ENCODE data around the gene DSCAML1.
"Not testable (repeated sequence)": the region's sequence is repeated elsewhere in the genome, so short reads cannot be mapped to it uniquely, and the experiment has no call there.

The DSCAML1 gene

DNA sequence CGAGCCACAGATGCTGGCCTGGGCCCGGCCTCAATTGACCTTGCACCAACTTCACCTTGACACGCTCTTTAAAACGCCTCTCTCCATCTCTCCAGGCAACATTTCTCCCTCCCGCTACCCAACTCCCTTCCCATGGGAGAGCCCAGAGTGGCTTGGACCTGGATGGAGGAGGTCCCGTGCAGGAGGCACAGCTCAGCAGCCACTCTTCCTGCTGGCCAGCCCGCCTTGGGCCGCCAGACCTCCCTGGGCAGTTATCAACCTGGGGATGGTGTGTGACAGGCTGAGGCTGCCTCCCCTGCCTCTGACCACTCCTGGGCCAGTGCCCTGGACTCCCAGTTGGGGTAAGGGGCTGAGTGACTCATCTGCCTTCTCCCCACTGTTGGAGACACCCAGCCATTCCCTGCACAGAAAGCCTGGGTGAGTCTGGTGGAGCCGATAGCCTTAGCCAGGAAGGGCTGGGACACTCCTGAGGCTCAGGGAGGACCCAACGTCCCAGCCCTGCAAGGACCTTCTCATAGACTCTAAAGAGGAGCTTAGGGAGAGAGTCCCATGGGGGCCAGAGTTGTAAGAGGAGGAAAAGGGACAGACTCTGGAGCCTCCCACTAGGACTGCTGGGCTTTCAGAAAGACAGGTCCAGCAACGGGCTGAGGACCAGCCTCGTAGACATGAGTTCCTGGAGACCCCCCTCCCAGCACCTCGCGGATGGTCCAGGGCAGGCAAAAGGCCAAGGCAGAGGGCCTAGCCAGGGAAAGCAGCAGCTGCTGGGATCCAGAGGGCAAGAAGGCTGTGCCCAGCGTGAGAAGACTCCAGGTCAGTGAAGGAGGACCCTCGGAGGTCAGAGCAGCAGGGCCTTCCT is 337.7 kb downstream of the DSCAML1 start:
- DNase-seq = no peak

DNA sequence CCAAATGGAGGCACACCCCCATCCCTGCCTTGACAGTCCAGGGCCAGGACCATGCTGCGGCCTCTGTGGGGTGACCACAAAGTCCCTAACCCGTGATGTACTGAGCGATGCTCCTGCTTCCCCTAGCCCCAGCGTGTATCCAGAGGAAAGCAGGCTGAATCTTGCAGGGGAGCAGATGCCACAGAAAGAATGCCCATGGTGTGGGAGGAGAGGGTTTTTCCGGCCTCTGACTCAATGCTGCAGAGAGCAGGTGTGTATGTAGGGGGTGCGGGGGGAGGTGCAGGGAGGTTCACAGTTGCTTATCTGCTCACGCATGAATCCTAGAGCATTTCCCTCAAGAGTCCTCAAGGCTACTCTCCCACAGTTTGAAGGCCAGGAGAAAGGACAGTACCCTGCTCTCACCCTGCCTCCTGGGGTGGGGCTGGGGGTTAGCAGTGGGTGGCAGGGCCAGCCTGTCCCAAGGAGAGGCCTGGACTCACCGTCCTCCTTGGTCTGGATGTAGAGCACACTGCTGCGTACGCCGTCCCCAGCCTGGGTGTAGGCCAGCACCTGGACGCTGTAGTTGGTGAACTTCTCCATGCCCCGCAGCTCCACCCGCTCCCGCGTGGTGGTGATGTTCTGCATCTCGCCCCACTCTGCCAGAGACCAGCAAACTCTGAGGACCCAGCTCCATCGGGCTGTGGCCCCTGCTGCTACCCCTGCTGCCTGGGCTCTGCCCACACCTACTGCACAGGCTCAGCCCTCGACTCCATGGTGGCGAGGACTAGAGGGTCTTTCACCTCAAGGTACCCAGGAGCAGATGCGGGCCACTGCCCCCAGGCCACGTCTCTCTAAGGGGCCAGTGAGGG is 338.5 kb downstream of the DSCAML1 start:
- DNase-seq = no peak

DNA sequence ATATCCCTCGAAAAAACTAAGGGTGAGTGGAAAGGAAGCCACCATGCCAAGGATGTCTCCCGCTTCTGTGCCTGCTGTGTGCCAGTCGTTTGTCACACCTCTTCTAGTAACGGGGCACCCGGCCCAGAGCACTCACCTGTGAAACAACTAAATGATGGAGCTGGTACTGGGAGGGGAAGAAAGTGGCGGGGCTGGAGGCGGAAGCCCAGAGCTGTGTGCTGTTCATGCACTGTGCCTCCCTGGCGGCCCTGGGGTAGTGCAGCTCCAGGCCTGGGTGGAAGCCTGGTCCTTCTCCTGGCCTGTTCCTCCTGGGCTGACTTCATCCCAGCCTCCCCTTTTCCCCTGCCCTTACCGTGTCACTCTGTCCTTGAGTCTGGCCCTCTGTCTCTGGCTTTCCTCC is 339.2 kb downstream of the DSCAML1 start:
- no peak for DNase-seq

DNA sequence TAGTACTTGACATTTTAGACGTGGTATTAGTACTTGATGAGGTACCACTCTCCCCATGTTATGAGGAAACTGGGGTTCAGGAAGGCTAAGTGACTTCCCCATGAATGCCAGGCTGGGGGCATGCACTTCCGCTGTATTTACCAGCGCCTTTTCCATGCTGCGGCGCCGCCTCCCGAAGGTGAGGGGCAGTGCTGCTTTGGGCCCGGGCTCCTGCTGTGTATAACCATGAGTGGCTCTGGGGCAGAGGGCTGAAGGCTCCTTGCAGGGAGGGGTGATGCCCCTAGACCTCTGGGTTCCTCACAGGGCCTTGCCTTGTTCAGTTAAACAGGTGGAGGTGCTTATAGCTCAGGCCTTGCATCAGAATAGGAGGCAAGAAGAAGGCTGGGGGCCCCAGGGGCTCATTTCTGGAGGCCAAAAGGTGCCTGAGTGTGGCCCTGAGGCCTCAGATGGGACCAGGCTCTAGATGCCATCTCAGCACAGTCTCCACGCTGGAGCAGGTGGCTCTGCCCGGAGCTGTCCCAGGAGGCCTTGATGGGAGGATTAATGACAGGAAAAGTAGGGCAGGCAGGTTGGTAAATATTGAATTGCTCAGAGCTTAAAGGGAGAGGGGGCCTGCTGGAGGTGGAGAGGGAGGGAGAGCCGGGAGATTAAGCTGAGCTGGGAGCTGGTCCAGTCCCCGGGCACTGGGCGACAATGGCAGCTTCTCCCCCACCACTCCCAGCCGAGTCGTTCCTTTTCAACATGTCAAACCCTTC is 339.8 kb downstream of the DSCAML1 start:
- DNase-seq = no peak

DNA sequence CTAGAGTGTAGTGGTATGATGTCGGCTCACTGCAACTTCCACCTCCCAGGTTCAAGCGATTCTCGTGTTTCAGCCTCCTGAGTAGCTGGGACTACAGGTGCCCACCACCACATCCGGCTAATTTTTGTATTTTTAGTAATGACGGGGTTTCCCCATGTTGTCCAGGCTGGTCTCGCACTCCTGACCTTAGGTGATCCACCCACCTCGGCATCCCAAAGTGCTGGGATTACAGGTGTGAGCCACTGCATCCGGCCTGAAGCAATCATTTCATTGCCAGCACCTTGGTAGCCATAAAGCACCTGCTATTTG is 340.3 kb downstream of the DSCAML1 start:
- not testable (repeated sequence) for DNase-seq

DNA sequence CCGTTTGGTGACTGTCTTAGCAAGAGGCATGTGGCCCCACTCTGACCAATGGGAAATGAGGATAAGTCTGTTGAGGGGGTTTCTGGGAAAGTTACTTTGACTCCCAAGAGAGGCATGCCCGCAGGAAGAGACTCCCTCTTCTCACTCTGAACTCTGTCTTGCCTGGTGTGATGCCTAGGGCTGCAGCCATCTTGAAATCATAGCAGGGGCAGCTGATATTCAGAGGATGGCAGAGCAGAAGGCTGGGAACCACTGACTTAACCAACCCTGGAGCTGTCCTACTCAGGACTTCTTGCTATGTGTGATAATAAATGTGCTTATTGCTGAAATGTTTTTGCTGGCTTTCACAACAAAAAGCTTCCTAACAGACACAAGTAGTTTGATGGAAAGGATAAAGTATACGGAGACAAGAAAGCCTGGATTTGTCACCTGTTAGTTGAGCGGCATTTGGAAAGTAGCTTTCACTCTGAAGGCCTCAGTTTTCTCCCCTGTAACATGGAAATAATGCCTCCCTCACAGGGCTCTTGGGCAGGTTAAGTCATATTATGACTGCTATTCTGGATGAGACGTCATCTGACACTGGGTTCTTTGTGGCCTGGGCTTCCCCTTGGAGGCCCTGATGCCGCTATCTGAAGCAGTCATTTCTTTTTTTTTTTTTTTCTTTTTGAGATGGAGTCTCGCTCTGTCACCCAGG is 340.8 kb downstream of the DSCAML1 start:
- no peak for DNase-seq

DNA sequence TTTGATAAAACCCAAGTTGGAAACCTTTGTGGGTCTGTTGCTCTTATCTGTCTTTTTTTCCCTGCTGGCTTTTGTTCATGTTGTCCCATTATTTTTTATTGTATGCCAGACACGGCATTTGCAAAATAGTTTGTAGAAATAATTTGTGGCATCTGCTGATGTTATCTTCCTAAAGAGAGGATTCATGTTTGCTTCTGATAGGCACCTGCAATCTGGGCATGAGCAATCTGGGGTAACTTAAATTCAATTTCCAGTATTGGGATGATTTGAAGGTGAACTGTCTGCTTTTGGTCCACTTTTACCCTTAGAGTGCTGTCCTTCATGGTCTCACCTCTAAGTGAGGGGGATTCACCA is 342.5 kb downstream of the DSCAML1 start:
- DNase-seq = no peak

DNA sequence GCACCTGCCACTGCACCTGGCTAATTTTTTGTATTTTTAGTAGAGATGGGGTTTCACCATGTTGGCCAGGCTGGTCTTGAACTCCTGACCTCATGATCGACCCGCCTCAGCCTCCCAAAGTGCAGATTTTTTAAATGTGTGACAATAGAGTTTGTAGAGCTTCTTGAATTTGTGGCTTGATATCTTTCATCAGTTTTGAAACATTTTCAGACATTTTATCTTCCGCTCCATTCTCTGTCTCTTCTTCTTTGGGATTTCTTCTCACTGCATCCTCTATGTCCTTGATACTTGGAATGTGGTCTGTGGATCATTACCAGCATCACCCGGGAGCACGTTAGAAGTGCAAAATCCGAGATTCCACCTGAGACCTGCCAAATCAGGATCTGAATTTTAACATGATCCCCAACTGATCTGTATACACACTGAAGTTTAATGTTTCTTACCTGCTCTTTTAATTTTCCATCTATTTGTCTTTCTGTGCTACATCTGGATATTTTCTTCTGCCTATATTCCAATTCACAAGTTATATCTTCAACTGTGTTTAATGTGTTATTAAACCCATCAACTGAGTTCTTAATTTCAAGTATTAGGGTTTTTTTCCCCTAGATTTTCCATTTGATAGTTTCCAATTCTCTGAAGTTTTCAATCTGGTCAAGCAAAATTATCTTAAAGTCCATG is 343.0 kb downstream of the DSCAML1 start:
- DNase-seq = no peak

DNA sequence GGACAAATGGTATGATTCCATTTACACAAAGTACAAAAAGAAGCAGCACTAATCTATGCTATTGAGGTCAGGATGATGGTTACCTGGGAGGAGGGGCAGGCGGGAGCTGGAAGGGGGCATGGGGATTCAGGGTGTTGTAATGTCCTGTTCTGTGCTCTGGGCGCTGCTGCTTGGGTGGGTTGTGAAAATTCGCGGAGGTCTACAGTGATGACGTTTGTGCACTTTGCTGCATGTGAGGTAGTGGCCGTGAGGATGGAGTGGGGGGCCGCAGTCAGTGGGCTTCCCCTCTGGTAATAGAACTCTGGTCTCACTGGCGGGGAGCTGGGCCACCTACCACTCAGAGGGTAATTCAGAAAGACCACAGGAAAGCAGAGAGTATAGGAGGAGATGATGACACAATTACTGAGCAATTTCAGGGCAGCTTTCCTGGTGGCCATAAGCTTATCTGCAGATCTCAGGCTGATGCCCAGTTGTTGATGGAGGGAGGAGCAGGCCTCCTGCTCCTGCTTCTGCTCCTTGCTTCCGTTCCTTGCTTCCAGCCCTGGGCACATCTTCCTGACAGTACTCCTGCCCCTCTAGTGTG is 347.8 kb downstream of the DSCAML1 start:
- no peak for DNase-seq

DNA sequence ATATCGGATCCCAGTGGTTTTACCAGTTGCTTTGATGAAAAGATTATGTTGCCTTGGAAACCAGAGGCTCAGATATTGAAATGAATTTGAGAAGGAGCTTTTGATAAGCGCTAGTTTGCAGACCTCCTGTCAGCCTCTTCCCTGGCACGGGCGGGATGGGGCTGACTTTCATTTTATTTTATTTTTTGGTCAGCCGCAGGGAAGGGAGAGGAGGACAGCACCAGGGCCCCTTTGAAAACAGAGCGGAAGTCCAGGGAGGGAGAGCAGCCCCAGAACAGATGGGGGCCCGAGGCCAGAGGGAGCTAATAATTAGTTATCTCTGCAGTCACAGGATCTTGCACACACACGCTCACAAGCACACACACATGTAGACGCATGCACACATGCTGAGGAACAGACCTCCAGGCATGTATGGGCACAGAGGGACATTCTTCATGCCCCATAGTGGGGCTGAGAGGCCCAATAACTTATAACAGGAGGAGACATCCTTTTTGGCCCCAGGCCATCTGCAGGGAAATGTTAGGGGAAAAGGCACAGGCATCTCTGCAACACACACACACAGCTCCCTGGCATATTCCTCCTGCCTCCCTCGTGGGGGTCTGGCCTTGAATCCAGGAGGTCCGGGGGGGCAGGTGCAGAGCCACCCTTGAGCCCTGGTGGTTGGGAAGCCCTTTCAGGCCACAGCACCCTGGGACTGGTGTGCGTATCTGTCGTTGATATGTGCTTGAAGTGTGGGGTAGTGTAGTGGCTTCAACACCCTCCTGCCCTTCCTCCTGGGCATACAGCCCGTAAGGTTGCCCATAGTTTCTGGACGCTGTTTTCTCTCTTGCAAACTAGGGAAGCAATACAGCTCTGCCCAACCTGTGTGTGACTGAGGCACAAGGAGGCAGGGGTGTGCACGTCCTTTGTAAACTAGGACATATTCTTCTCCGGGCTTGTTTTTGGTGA is 352.0 kb downstream of the DSCAML1 start:
- DNase-seq = no peak

DNA sequence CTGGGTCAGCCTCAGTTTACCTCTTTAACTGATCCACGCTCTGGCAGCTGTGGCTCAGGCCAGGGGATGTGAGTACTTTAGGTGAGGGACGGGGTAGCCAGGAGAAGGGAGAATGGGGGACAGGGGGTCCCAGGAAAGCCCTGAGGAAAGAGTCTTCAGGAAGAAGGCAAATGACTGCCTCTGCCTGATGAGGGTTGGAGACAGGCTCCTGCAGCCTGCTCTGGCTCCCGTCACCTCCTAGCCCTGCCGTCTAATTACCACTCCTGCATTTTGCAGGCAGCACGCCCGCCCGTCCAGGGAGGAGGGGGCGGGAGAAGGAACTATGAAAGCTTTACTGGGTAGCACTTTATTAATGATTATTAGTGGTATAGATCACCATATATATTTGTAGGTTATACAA is 352.8 kb downstream of the DSCAML1 start:
- DNase-seq = no peak

DNA sequence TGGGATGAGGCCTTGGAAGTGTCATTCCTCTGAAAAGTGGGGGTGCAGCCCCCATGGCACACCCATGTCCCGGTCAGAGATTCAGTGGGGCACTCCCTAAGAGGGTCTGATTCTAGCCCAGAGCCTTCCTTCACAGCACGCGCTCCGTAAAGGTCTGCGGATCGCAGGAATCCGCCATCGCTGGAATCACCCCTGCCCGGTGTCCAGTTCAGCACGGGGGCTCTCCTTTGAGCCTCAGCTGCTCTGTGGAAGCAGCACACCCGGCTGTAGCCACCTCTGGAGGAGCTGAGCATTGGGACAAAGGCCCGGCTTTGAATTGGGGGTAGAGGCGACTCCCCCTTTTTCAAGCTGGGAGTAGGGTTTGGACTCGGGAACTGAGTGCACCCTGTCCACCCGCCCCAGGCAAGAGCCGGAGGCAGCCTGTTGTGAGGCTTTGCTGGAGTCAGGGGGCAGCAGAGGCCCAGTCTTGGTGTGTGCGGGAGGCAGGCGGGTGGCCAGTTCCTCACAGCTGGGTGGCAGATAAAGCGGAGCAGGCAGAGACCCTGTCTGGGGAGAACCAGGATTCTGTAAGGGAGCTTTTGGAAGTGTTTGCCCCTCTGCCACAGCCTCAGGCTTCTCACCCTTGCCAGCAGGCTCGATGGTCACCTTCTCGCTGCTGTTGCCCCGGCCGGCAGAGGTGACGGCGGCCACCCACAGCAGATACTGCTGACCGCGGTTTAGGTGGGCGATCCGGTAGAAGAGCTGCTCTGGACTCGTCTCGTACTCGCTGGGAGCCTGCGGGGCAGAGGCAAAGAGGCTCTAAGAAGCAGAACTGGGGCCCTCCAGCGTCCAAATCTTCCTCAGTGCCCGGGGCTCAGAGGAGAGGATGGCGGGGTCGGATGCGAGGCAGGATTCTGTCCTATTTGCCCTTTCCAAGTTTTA is 353.5 kb downstream of the DSCAML1 start:
- peak in 1 of 2 donors; percentile 10 for DNase-seq

DNA sequence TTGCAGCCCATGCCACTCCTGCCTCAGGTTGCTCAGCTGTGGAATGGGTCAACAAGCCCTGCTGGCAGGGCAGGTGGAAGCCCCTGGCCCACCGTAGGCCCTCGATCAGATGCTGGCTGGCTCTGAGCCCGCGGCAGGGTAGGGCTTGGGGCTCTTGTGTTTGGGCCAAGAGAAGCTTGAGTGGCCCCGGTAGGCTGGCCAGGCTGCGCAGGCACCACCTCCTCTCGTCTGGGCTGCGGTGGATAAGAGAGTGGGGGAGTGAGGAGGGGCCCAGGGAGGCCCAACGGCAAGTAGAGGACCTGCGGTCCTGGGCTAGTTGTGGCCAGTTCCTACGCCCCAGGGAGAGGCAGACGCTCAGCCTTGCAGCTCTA is 354.2 kb downstream of the DSCAML1 start:
- DNase-seq = no peak

DNA sequence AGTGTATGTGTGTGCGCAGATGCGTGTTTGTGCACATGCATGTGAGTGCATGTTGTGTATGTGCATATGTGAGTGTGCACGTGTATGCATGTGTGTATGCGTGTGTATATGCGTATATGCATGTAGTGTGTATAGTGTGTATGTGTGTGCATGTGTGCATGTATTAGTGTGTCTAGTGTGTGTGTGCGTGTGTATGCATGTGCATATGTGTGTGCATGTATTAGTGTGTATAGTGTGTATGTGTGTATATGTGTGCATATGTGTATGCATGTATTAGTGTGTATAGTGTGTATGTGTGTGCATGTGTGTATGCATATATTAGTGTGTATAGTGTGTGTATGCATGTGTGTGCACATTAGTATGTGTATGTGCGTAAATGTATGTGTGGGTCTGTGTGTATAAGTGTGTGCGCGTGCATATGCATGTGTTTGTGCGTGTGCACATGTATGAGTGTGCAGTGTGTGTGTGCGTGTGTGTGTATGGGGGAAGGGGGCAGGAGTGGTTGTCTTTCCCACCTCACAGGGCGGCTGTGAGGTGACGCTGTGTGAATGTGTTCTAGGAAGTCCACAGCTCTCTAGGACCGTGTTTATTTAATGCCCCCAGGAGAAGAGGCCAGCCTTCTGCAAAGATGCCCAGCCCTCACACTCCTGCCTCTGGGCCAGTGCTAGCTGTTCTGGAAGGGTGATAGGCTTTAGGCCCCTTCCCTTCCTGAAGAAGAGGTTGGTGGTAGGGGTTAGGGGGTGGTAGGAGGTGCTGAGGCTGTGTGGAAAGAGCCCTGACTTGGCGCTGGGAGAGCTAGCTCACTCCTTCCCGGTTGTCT is 354.8 kb downstream of the DSCAML1 start:
- no peak for DNase-seq

DNA sequence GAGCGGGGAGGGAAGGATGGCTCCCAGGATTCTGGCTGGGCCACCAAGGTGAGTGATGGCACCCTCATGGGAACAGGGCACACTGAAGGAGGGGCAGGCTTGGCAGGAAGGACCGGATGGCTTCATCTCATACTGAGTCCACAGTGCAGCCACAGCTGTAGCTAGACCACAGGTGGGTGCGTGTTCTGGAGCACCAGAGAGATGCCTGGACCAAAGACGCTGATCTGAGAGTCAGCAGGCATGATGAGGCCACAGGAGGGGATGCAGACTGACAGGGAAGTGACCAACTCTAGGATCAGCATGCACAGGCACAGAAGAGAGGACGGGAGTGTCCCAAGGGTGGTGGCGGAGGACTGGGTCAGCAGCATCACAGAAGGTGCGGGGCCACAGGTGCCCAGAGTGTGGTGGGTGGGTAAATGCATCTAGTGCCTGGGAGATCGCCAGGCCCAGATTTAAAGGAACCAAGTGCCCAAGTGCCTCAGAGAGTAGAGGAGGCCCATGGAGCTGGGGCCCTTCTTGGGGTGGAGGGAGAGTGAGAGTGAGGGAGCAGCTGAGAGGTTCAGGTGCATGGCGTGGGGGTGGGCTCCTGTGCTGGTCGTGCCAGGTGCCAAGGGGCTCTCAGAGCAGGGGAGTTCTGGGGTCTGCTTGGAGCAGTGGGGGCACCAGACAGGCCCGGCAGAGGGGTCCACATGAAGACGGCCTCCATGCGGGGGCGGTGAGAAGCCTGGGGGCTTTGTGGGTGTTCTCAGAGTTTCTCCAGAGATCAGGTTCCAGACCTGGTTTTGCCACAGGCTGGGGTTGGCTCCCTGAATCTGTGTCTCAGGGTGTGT is 355.7 kb downstream of the DSCAML1 start:
- no peak for DNase-seq

DNA sequence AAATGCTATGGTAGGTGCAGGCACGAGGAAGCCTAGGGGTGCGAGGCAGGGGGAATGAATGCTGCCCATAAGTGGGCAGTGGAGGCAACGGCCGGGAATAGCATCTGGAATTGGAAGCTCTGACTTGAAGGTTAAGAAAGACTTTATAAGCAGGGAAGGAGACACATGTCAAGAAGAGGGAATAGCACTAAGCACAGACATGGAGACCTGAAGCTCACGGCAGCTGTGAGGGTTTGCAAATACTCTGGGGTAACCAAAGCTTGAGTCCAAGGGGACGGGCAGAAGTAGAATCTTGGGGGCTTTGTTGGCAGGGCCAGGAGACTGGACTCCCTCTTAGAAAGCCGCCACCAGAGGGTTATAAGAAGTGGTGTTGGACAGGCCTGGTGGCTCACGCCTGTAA is 356.8 kb downstream of the DSCAML1 start:
- no peak for DNase-seq

DNA sequence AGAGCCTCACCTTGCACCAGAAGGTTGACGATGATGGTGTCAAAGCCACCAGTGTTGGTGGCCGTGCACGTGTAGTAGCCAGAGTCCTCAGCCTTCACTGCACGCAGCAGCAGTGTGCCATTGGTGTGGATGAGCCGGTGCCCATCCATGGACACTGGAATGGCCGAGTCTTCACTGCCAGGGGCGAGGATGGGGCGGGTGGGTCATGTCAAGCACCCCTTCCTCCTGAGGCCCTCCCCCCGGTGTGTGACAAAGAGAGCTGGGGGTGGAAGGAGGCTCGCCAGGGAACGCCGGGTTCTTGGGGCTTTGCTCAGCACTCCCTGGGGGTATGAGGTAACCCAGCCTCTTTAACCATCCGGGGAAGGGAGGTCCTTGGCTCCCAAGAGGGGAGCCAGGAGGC is 357.8 kb downstream of the DSCAML1 start:
- DNase-seq = no peak
